NCI-H2227 (cell line): ENCODE measurements around the gene GRPEL2.
"Not testable (repeated sequence)": the region's sequence is repeated elsewhere in the genome, so short reads cannot be mapped to it uniquely, and the experiment has no call there.

Experiments used
- DNase-seq: peaks from one replicate; lab custom pipeline; 2025; ENCODE audit not compliant: unreplicated experiment; lab: John Stamatoyannopoulos, UW

Gene GRPEL2

GRCh38 chr5:149392718-149393117, 47.4 kb downstream of the GRPEL2 start:
- DNase-seq, result no peak

DNA sequence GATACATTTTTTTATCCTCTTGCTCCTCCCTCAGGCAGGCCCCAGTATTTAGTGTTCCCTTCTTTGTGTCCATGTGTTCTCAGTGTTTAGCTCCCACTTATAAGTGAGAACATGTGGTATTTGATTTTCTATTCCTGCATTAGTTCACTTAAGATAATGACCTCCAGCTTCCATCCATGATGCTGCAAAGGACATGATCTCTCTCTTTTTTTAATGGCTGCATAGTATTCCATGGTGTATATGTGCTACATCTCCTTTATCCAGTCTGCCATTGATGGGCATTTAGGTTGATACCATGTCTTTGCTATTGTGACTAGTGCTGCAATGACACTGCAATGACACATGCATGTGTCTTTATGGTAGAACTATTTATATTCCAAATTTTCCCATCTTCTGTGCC, 49.7 kb downstream of the GRPEL2 start:
- not testable (repeated sequence) for DNase-seq

DNA sequence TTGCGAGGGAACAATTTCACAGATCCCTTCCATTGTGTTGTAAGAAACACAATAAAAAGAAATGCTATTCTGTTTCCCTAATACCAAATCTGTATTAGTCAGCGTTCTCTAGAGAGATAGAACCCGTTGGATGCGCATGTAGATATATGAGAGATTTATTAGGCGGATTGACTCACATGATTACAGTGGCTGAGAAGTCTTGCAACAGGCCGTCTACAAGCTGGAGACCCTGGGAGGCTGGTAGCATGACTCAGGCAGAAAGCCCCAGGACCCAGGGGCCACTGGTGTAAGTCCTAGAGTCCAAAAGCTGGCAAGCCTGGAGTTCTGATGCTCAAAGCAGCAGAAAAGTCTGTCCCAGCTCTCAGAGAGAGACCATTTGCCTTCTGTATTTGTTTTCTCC, 52.2 kb downstream of the GRPEL2 start:
- no peak for DNase-seq

DNA sequence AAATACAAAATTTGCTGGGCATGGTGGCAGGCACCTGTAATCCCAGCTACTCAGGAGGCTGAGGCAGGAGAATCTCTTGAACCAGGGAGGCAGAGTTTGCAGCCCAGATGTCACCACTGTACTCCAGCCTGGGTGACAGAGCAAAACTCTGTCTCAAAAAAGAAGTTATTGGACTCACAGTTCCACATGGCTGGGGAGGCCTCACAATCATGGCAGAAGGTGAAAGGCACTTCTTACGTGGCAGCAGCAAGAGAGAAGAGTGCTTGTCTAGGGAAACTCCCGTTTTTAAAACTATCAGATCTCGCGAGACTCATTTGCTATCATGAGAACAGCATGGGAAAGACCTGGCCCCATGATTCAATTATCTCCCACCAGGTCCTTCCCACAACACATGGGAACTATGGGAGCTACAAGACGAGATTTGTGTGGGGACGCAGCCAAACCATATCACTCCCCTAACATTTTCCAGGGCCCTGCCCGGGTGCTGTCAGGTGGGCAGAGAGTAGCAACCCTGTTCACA, 53.5 kb downstream of the GRPEL2 start:
- not testable (repeated sequence) for DNase-seq

DNA sequence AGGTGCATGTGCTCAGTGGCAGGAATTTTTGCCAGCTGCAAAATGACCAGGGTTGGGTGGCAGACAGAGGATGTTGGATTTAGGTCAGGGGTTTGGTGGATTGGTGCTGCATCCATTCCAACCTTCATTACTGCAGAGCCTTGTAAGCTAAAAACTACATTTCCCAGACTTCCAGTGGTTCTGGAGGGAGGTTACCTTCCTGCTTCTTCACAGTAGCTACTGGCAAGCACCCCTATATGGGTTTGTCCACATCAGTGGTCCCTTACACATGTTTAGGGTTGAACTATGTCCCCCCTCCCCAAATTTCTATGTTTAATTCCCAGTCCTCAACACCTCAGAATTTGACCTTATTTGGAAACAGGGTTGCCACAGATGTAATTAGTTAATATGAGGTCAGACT, 54.5 kb downstream of the GRPEL2 start:
- DNase-seq, result no peak

DNA sequence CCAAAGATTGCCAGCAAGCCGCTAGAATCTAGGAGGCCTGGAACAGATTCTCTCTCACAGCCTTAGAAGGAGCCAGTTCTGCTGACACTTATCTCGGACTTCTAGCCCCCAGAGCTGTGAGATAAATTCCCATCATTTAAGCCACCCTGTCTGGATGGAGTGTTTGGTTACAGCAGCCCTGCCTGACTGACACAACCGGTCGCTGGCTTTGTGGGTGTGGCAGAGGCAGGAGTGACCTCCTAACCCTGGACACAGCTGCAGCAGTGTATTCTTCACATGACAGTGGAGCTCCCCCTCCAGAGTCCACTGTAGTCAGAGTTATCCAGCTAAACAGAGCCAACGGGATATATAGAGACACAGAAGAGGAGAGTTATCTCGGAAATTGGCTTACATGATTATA, 55.0 kb downstream of the GRPEL2 start:
- DNase-seq, result no peak

GRCh38 chr5:149401051-149401450, 55.8 kb downstream of the GRPEL2 start:
- no peak for DNase-seq

GRCh38 chr5:149402291-149402690, 57.0 kb downstream of the GRPEL2 start:
- no peak for DNase-seq
